Islet of Langerhans (tissue), 1 donor: ENCODE results near the gene SDF4.
"Not testable (repeated sequence)": the region's sequence is repeated elsewhere in the genome, so short reads cannot be mapped to it uniquely, and the experiment has no call there.

Source experiments
- FAIRE-seq: peaks from one replicate; lab custom pipeline; 2011; peaks lifted over from hg19 to GRCh38; lab: Jason Lieb, UNC

Gene SDF4

DNA sequence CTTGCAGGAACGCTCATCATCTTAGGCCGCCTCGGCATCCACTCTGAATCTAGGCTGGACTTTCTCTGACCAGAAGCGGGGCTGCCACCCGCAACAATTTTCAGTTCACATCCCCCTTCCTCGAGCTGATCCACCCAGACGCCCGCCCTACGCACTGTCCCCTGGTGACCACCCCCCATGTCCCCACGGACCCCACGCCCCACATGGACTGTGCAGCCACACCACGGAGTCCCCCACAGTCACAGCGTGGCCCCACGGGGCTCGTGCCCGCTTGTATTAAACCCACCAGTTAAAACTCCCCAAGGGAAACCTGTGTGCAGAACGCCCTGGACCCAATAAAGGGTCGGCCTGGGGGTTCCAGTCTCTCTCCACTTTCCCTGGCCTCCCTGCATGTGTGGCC lies 27.7 kb upstream of the SDF4 start:
- FAIRE-seq, result no peak

DNA sequence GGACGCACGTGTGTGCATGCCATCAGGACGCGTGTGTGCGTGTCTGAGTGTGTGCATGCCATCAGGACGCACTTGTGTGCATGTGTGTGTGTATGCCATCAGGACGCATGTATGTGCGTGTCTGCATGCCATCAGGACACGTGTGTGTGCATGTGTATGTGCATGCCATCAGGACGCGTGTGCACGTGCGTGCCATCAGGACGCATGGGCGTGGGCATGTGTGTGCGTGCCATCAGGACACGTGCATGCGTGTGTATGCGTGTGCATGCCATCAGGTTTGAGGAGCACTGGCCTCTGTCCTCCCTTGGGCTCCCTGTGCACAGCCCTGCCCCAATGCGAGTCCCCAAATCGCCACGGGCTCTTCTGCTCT lies 27.3 kb upstream of the SDF4 start:
- no peak for FAIRE-seq

DNA sequence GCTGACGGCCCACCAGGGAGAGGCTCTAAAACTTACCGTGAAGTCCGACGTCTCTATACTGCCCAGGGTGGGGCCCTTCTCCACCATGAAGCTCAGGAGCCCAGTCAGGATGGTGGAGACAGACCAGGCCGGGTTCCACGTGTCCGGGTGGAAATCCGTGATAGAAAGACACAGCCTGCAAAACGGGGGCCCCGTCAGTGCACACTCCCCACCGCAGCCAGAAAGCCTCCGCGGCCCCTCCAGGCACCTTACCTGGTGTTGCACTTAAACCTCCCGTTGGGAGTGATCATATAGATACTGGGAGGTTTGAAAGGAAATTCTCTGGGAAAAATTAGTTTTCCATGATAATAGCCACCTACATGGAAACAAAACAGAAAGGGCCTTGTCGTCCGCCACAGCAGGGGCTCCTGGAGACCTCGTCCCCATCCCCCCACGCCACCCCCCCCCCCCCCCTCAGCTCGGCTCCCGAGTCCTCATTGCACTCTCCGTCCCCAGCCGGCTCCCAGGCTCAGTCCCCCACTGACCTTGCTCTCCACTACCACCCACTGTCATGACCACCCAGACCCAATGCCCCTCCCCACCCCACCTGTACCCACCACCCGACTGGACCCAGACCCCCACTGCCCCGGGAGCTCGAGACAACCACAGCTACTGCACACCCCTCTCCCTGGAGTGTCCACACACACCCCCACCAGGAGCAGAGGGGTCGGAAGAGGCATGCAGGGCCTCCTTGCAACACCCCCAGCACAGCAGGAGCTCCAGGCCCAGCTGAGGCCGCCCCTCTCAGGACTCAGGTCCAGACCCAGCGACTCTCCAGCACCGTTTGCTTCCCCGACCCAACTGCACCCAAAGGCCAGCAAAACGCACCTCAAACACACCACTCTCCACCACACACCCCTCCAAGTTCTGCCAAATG lies 25.4 kb upstream of the SDF4 start:
- FAIRE-seq, result no peak

DNA sequence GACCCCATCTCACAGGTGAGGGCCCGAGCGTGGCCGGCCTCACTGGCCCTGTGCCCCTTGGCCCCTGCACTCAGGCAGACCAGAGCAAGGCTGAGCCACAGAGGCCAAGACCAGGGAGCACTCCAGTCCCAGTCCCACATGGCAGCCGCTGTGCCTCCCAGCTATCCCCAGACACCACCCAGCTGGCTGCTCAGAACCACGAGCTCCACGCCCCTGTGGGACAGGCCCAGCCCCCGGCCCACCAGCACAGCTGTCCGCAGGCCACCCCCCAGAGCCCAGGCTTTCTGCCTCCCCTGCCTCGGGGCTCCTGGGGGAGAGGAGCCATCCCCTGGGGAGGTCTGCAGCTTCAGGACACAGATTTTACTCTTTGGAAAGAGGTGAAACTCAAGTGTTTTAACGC lies 23.8 kb upstream of the SDF4 start:
- FAIRE-seq, result no peak

DNA sequence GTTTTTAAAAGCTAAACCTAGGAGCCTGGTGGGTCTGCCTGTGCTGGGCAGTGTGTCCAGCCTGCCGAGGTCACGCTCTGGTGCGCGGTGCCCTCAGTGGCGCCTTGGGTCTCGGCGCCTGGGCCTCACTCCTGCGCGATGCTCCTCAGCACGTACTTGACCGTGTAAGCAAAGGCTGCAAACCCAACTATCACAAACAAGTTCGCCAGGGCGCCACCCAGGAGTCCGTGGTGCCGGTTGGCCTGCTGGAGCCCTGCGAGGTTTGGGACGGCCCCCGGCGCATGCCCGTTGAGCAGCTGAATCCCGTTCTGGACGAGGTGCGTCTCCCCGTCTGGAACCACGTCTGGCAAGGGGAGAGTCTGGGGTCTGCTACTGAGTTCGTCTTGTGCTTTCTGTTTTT lies 23.3 kb upstream of the SDF4 start:
- no peak for FAIRE-seq

DNA sequence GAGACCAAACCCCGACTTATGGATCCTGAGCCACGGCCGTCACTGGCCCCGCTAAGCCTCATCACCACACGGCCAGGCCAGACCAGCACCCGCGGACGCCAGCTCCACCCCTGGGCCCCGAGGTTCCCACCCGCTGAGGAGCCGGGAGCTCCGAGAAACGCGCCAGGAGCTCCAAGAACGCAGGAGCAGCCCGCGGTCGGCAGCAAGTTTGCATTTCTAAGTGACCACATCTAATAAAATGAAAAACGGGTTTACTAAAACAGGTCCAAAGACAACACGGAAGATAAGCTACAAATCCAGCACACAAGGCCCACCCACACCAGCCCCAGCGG lies 22.8 kb upstream of the SDF4 start:
- FAIRE-seq, result no peak

DNA sequence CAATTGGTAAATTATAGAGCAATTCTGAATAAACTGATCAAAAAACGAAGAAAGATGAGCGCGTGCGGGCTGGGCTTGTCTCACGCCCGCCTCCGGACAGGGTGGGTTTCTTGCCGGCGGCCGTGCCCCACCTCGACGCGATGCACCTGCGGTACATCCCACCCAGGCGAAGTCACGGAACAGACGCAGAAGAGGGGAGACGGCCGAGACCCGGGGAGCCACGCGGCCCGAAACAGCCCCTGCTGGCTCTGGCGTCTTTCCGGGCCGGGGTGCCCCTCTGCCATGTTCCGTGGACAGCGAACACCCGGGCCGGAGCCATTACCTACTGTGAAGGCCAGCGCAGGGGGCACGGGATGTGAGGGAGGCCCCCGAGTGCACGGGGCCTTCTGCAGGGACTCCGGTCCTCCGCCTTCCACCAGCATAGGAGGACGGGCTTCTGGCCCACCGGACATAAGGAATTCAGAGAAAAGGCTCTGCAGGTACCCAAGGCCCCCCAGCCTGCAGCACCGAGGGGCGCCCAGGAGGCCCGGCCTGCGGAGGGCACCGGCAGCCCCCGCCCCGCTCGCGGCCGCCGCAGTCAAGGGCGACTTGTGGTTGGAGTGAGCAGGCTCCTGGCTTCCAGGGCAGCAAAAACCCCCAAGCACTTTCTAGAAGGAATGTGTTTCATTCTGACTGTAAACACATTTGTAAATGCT lies 22.3 kb upstream of the SDF4 start:
- FAIRE-seq, result no peak

DNA sequence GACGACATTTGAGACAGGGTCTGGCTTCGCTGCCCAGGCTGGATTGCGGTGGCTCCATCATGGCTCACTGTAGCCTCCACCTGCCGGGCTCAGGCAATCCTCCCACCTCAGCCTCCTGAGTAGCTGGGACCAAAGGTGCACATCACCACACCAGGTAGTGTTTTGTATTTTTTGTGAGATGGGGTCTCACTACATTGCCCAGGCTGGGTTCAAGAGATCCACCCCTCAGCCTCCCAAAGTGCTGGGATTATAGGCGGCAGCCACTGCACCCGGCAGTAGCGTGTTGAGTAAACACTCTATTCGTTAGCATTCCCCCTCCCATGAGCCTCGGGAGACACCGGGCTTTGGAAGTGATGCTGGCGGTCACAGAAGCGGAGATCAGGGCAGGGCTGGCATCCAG lies 21.5 kb upstream of the SDF4 start:
- FAIRE-seq, result no peak

DNA sequence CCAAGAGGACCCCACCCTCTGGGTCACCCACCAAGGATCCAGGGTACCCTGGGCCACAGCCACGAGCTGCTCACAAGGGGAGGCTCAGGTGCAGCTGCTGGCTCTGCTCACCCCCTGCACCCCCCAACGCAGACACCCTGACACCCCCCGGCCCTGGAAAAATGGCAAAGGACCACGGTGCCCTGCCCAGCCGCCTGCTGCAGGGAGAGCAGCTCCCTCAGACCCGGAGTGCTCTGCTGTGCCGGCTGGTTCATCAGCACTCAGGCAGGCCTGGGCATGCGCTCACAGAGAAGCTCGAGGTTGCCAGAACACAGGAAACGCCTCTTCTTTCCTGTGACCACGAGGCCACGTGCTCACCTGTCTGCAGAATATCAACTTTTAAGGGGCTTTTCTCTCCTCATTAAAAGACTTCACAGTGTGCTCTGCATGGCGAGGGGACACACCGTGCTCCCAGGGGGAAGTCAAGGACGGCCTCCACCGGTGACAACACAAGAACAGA lies 19.0 kb upstream of the SDF4 start:
- no peak for FAIRE-seq

DNA sequence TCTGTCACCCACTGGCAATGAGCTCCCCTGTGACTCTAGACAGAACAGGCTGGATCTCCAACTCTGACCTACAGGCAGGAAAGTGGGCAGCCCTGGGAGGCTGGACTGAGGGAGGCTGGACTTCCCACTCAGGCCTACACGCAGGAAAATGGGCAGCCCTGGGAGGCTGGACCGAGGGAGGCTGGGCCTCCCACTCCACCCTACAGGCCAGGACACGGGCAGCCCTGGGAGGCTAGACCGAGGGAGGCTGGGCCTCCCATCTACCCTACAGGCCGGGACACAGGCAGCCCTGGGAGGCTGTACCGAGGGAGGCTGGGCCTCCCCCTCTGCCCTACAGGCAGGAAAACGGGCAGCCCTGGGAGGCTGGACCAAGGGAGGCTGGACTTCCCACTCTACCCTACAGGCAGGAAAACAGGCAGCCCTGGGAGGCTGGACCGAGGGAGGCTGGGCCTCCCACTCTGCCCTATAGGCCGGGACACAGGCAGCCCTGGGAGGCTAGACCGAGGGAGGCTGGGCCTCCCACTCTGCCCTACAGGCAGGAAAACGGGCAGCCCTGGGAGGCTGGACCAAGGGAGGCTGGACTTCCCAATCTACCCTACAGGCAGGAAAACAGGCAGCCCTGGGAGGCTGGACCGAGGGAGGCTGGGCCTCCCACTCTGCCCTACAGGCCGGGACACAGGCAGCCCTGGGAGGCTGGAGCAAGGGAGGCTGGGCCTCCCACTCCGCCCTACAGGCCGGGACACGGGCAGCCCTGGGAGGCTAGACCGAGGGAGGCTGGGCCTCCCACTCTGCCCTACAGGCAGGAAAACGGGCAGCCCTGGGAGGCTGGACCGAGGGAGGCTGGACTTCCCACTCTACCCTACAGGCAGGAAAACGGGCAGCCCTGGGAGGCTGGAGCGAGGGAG lies 16.5 kb upstream of the SDF4 start:
- not testable (repeated sequence) for FAIRE-seq

DNA sequence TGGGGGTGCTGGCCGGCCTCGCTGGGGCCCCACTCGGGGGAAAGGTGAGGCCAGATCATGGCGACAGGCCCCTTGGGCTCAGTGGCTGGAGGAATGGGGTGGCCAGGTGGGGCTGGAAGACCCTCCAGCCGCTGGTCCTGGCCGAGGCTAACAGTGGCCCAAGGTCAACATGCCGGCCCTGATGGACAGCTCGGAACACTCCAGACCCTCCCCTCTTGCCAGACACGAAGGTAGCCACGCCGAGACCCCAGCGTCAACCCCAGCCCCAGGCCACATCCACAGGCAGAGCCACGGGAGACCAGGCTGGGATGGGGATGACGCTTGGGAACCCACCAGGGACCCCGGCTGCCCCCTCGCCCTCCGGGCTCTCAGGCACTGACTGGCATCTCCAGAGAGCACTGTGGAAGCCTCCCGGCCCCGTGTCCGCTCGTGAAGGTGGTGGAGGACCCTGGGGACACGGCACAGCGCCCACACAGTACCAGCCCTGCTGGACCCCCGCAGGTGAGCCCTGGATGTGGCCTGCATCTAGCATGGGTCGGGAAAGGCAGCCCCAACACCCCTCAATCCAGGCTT lies 15.6 kb upstream of the SDF4 start:
- no peak for FAIRE-seq

DNA sequence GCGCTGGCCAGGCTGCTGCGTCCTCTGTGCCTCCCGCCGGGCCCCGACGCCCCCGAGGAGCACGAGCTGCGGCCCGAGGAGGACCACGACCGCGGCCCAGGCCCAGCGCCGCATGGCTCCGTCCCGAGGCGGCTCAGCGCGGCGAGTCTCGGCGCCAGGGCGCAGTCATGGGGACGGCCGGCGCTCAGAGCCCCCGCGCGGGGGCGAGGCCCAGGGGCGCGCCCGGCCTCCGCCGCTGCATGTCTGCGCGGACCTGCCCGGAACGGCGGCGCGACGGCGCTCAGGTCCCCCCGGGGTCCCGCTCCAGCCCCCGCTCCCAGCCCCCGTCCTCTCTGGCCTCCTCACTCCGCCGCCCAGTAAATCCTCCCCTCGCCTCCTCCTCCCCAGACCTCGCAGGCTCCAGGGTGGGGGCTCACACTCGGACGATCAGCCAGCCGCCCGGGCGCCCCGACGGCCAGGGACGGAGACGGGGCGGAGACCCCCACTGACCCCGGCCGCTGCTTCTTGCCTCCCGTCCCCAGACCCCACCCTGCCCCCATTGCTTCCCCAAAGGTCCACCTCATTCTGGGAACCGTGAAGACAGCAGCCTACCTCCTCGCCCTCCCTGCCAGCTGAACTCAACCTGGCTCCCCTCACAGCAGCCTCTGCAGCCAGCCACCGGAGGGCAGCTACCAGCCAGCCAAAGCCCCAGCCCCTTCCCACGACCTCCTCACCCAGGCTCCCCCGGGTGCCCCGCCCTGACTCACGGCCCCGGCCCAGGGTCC lies 15.0 kb upstream of the SDF4 start, which contains the start of gene C1QTNF12:
Gene C1QTNF12, minus strand, starts transcription at position 146 of the 764 bp plus-strand sequence. Its CDS starts 32 bp downstream, at position 114.
- FAIRE-seq, result no peak

DNA sequence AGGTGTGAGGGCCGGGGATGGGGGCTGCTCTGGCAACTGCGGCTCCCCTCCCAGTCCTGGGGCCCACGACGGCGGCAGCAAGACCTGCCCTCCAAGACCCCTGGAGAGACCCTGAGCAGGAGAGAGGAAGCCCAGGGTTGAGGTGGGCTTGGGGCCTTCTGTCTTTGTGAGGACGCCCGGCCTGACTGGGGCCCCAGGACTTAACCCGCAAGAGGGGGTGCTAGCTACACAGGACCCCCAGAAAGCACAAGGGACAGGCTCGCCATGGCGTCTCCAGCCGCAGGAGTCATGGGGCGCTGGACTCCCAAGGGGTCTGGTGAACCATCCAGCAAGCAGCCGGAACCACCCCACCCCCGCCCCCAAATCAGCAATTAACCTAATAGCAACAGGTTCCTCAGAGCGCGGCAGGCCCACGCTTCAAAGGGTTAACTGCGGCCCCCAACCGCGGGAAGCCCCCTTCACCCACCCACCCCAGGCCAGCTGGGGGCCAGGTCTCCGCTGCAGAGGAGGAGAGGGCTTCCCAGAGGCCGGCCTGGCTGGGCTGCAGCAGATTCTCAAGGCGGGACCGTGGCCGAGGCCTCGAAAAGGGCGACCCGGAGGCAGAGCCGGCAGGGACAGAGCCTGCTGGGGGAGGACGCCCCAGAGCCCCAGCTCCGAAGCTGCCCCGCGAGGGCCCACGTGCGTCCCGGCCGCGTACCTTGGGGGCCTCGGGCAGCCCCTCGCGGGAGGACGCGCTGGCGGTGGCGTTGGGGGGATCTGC lies 14.2 kb upstream of the SDF4 start:
- FAIRE-seq, result no peak

DNA sequence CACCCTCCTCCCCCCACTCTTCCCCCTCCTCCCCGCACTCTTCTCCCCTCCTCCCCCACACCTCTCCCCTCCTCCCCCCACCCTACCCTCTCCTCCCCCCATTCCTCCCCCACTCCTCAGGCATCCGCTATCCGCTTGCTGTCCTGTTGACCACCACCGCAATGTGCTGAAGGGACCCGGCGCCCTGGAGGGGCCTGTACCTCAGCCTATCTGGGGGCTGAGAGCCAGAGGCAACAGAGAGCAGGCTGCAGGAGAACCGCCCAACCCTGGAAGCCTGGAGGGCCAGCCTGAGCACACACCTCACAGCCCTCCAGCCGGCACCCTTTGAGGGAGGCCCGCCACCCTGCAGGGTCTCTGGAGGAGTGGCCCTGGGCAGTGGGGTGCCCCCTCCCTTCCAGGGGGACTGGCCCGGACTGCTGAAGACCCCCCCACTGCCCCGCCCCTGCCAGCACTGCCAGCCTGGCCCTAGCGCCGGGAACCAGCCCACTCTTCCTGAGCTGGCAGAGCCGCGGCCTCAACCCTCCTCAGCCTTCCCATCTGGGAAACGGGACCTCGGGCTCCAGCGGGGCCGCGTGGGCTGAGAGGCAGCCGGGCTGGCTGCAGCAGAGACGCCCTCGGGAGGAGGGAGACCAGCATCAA lies 13.5 kb upstream of the SDF4 start:
- no peak for FAIRE-seq

DNA sequence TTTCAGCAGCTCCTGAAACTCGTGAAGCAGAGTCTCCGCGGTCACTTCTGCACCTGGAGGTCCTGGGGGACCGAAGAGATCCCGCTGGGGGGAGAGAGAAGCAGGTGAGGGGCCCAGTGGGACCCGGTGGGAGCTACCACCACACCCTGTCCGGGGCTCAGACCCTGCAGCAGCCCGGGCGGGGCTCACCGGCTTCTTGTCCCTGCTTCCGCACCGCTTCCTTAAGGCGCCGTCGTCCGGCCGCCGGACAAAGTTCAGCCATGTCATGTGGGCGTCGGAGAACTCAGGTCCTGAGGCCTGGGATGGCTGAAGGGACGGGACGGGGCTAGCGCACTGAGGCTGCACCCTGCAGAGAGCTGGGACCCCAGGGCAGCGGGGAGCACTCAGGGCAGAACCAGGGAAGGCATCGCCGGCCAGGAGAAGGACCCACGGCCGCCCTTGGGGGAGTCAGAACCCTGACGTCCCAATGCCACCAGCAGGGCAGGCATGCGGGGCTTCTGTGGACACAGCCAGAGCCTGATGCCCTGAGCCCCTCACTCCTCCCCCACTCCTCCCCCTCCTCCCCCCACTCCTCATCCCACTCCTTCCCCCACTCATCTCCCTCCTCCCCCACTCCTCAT lies 12.5 kb upstream of the SDF4 start:
- FAIRE-seq, result no peak

DNA sequence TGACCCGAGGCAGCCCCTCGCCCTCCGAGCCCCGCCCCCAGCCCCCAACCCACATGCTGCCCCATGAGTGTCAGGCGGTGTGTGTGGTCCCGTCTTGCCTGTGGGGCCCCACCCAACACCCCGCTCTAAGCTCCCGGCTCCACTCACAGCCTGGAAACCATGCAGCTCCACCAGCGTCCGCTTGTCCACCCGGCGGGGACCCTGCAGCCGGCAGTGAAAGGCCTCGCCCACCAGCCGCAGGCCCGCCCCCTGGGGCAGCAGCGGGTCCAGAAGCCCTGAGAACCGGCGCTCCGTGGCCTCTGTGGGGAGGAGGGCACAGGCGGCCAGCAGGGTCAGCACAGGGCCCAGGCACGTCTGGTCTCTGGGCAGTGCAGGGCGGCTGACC lies 12.0 kb upstream of the SDF4 start:
- no peak for FAIRE-seq

DNA sequence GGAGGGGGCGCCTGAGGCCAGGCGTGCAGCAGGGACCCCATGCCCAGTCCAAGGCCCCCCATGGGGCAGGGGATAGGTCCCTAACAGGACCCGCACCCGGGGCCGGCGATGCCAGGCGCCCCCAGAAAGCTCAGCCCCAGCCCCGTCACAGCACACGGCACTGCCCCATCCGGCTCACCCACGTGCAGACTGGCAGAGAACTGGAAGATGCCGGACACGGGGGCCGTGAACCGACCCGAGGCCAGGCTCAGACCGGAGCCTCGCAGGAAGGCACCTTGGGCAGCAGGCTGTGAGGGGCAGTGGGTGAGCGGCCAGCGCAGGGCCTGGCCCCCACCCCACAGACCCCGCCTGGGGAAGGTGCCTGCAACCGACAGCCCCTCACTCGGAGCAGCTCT lies 11.5 kb upstream of the SDF4 start:
- no peak for FAIRE-seq

DNA sequence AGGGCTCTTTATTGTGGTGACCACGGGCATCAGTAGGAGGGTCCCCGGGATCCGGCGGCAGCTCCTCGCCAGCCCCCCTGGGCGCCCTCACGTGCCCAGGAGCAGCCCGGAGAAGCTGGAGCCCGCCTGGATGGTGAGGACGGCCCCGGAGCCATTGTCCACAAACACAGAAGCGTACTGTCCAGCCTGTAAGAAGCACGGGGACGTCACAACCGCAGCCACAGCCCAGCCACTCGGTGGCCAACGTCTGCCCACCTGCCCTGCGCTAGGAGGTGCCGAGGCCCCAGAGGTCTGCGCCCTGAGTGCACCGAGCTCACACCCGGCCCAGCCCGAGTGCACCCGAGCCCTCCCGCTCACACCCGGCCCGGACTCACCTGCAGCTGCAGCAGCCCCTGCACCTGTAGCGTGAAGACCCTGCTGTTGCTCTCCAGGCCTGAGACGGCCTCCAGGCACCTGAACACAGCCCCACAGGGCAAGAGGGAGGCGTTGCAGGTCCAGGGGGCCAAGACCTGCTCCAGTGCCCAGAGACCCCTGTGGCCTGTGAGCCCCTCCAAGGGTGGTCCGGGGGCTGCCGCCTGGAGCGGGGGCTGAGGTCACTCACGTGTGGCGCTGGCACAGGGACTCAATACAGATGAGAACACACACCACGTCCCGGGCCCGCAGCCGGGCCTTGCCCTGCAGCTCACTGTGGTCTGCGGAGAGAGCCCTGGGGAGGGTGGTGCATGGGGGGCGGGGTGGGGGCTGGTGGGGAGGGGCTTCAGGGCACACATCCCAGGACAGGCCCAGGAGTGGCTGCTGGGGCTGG lies 10.9 kb upstream of the SDF4 start:
- FAIRE-seq, result no peak
